ENCODE data around the gene HERC4. TPM values are rescaled to one million over a fixed set of nuclear protein-coding genes. Genes with fewer than 3 reads are reported as not detected.

Gene HERC4
- total RNA-seq, 2 experiments from 2014 or later = 34.2 to 72.6 TPM

DNA sequence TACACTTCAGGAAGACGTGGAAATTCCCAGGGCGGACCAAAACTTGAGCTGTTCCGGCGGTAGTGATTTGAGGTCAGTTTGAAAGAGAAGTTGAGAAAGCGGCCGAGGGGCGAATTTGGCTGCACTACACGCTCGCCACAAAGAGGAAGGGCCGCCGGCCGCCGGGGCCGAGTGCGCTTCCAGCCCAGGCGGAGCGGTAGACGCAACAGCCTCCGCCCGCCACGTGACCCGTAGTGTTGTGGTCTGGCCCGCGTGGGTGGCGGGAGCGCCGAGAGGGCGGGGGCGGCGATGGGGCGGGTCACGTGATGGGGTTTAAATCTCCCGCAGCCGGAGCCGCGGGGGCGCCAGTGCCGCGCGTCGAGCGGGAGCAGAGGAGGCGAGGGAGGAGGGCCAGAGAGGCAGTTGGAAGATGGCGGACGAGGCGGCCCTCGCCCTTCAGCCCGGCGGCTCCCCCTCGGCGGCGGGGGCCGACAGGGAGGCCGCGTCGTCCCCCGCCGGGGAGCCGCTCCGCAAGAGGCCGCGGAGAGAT lies 190.7 kb downstream of the HERC4 start, which contains the start of gene SIRT1:
SIRT1 (plus strand) TSS at position 344 of the 529 bp plus-strand sequence; CDS start at position 410, 66 bp downstream.
- TF ChIP-seq EZH2phosphoT487 (IDR thresholded peaks at IDR 0.05; ENCODE audit: borderline replicate concordance, low read depth, low read length) = no peak
- peak; percentile 18; the same call in 1 of the 2 replicates for TF ChIP-seq CTCF (conservative IDR thresholded peaks at IDR 0.05; ENCODE audit: low read length)
- Histone ChIP-seq H3K4me3 (ENCODE audit: low read depth, low read length, poor library complexity, severe bottlenecking) (peak within 1 kb of the TSS; percentile 78), H2AFZ (ENCODE audit: low read length) (peak within 1 kb of the TSS; percentile 96), H3K9me3 (ENCODE audit: low read length) (no peaks in the 10 kb centered on the region), H3K79me2 (ENCODE audit: insufficient read depth, low read depth, low read length) (peaks cover 43% of the 10 kb centered on the region), H3K27ac (ENCODE audit: low read depth, low read length, poor library complexity, severe bottlenecking) (peak within 1 kb of the TSS; percentile 75), H3K4me2 (ENCODE audit: low read length) (peak within 1 kb of the TSS; percentile 89), H3K4me1 (ENCODE audit: insufficient read depth, low read length, poor library complexity, severe bottlenecking) (peaks cover 17% of the 10 kb centered on the region), H3K9me2 (ENCODE audit: insufficient read depth, low read length) (no peaks in the 10 kb centered on the region), H4K20me1 (ENCODE audit: insufficient read depth, low read length) (peaks cover 14% of the 10 kb centered on the region; the same call in 1 of the 2 replicates), H3K36me3 (ENCODE audit: insufficient read depth, low read length) (peaks cover 27% of the 10 kb centered on the region)
- no TSS peak for BruUV-seq (replicated peaks)
- ChIA-PET CTCF (ENCODE audit: unreplicated experiment) (interaction anchor here (0.5 to 1.2 kb wide), 3 partner anchors 23 to 1057 kb away, joined by 3 read pairs; no protein-coding TSS in a partner anchor), POLR2A (interaction anchor here (0.6 to 2.0 kb wide), 15 partner anchors 17 to 448 kb away, joined by 3 to 7 read pairs (median 3); partner anchors contain the start of genes HNRNPH3 and PBLD)
- intact Hi-C loops (cut with micrococcal nuclease; ENCODE audit: unreplicated experiment) = loop anchor here (1.0 to 10.0 kb wide), 5 partner anchors 30 to 448 kb away; partner anchors contain the start of genes HERC4, HNRNPH3 and PBLD
- peak; percentile 96 for DNase-seq (ENCODE audit: low spot score)

DNA sequence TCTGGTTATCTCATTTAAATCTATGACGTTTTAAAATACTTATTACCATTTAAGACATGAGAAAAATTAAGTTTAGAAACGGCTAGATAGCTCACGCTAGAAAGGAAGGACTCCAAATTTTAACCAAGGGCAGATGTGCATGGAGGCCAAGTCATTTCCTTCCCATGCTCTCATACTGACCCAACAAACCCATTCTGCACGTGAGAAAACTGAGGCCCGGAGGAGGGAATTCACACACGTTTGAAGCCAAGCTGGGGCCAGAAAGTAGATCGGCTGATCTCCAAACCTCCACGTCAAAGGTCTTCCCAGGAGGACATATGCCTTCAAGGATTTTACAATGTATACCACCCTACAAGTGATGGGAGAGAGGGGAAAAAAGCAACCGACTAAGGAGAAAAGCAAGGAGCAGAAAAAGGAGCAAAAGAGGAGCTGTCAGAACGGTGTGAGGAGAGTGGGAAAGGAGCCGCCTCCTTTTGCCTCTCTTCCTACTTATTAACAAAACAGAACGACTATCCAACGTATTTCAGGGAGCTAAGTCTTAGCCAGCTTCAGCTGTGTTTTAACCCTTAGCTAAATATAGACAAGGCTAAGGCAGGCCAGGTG lies 191.3 kb downstream of the HERC4 start:
- Histone ChIP-seq H3K27ac (ENCODE audit: low read depth, low read length, poor library complexity, severe bottlenecking) (peak overlapping the region; percentile 75), H3K9me3 (ENCODE audit: low read length) (no peaks in the 10 kb centered on the region), H3K36me3 (ENCODE audit: insufficient read depth, low read length) (peaks cover 21% of the 10 kb centered on the region), H4K20me1 (ENCODE audit: insufficient read depth, low read length) (peaks cover 13% of the 10 kb centered on the region; the same call in 1 of the 2 replicates), H3K9me2 (ENCODE audit: insufficient read depth, low read length) (no peaks in the 10 kb centered on the region), H3K4me3 (ENCODE audit: low read depth, low read length, poor library complexity, severe bottlenecking) (peak overlapping the region; percentile 78), H3K4me2 (ENCODE audit: low read length) (peak overlapping the region; percentile 89), H3K4me1 (ENCODE audit: insufficient read depth, low read length, poor library complexity, severe bottlenecking) (peaks cover 17% of the 10 kb centered on the region), H3K79me2 (ENCODE audit: insufficient read depth, low read depth, low read length) (peaks cover 38% of the 10 kb centered on the region), H2AFZ (ENCODE audit: low read length) (peak overlapping the region; percentile 96)
- ChIA-PET CTCF (ENCODE audit: unreplicated experiment) (interaction anchor here (0.5 to 1.2 kb wide), 3 partner anchors 23 to 1057 kb away, joined by 3 read pairs; no protein-coding TSS in a partner anchor), POLR2A (interaction anchor here (0.6 to 2.0 kb wide), 16 partner anchors 11 to 449 kb away, joined by 3 to 7 read pairs (median 3); partner anchors contain the start of genes HNRNPH3 and PBLD)
- intact Hi-C loops (cut with micrococcal nuclease; ENCODE audit: unreplicated experiment) = loop anchor here (1.0 to 10.0 kb wide), 5 partner anchors 29 to 448 kb away; partner anchors contain the start of genes HERC4, HNRNPH3 and PBLD
- DNase-seq (ENCODE audit: low spot score) = no peak
- TF ChIP-seq CTCF (conservative IDR thresholded peaks at IDR 0.05; ENCODE audit: low read length) = no peak
- TF ChIP-seq EZH2phosphoT487 (IDR thresholded peaks at IDR 0.05; ENCODE audit: borderline replicate concordance, low read depth, low read length) = no peak
- TSS peak; percentile 93 for BruUV-seq (replicated peaks)
